ENCODE data around the gene NUDT3.
"Not testable (repeated sequence)": the region's sequence is repeated elsewhere in the genome, so short reads cannot be mapped to it uniquely, and the experiment has no call there.

The NUDT3 gene

GRCh38 chr6:34274129-34274528, 118.3 kb downstream of the NUDT3 start:
- H3K4me1 ChIP-seq: no peaks in the 10 kb centered on the region
- no peaks in the 10 kb centered on the region for H3K9me3 ChIP-seq
- no peak for TF ChIP-seq CTCF (IDR thresholded peaks at IDR 0.05)
- intact Hi-C loops (cut with DNase I; ENCODE audit: low total_unique reads): no loop called here
- H3K4me3 ChIP-seq: no peak overlapping the region
- no peak overlapping the region for H3K27ac ChIP-seq
- no peak for DNase-seq
- no peaks in the 10 kb centered on the region for H3K27me3 ChIP-seq
- peaks cover 0 to 10% (median 0%) of the 10 kb centered on the region in 3 donors for H3K36me3 ChIP-seq

GRCh38 chr6:34273242-34273805, 119.1 kb downstream of the NUDT3 start:
- peak; percentile 50 to 72 for DNase-seq
- H3K27ac ChIP-seq: no peak overlapping the region

GRCh38 chr6:34272013-34272926, 120.2 kb downstream of the NUDT3 start:
- Histone ChIP-seq H3K4me1 (no peaks in the 10 kb centered on the region), H3K36me3 (no peaks in the 10 kb centered on the region), H3K27ac (no peak overlapping the region), H3K9me3 (no peaks in the 10 kb centered on the region), H3K4me3 (no peak overlapping the region), H3K27me3 (no peaks in the 10 kb centered on the region)
- peak in 1 of 2 donors; percentile 41 for DNase-seq
- no peak for TF ChIP-seq CTCF (IDR thresholded peaks at IDR 0.05)
- intact Hi-C loops (cut with DNase I; ENCODE audit: low total_unique reads): no loop called here

More at GRCh38 chr6:34273242-34273805, 119.1 kb downstream of the NUDT3 start:
- H3K36me3 ChIP-seq: peaks cover 0 to 6% (median 0%) of the 10 kb centered on the region in 3 donors
- H3K9me3 ChIP-seq: no peaks in the 10 kb centered on the region
- no peaks in the 10 kb centered on the region for H3K4me1 ChIP-seq
- intact Hi-C loops (cut with DNase I; ENCODE audit: low total_unique reads): no loop called here
- no peak for TF ChIP-seq CTCF (IDR thresholded peaks at IDR 0.05)
- no peaks in the 10 kb centered on the region for H3K27me3 ChIP-seq
- no peak overlapping the region for H3K4me3 ChIP-seq

GRCh38 chr6:34269658-34270341, 122.7 kb downstream of the NUDT3 start:
- H3K4me1 ChIP-seq; DNase-seq; intact Hi-C loops (cut with DNase I; ENCODE audit: low total_unique reads); H3K27ac ChIP-seq; H3K36me3 ChIP-seq; H3K4me3 ChIP-seq; H3K27me3 ChIP-seq: not testable (repeated sequence)
- H3K9me3 ChIP-seq: peaks cover 0 to 13% (median 0%) of the 10 kb centered on the region in 3 donors

- H3K4me3 ChIP-seq; intact Hi-C loops (cut with DNase I; ENCODE audit: low total_unique reads); DNase-seq; H3K4me1 ChIP-seq; H3K27ac ChIP-seq; H3K27me3 ChIP-seq; H3K36me3 ChIP-seq: not testable (repeated sequence)
- peaks cover 0 to 13% (median 0%) of the 10 kb centered on the region in 3 donors for H3K9me3 ChIP-seq
Observed at GRCh38 chr6:34269132-34269531, 123.3 kb downstream of the NUDT3 start.

GRCh38 chr6:34267746-34268145, 124.7 kb downstream of the NUDT3 start:
- no peak for TF ChIP-seq CTCF (IDR thresholded peaks at IDR 0.05)
- H3K27ac ChIP-seq: no peak overlapping the region
- no peaks in the 10 kb centered on the region for H3K27me3 ChIP-seq
- H3K9me3 ChIP-seq: peaks cover 0 to 13% (median 0%) of the 10 kb centered on the region in 3 donors
- H3K4me3 ChIP-seq: no peak overlapping the region
- H3K36me3 ChIP-seq: no peaks in the 10 kb centered on the region
- H3K4me1 ChIP-seq: no peaks in the 10 kb centered on the region
- DNase-seq: no peak
- intact Hi-C loops (cut with DNase I; ENCODE audit: low total_unique reads): no loop called here

GRCh38 chr6:34263484-34263883, 129.0 kb downstream of the NUDT3 start:
- DNase-seq; H3K36me3 ChIP-seq; H3K27ac ChIP-seq; H3K27me3 ChIP-seq; H3K4me1 ChIP-seq; intact Hi-C loops (cut with DNase I; ENCODE audit: low total_unique reads); H3K4me3 ChIP-seq: not testable (repeated sequence)
- peaks cover 0 to 13% (median 0%) of the 10 kb centered on the region in 3 donors for H3K9me3 ChIP-seq
